Measurements from ENCODE around the gene MROH2A.

MROH2A gene

GRCh38 chr2:233839447-233839820, 61.3 kb downstream of the MROH2A start:
- DNase-seq: no peak

DNA sequence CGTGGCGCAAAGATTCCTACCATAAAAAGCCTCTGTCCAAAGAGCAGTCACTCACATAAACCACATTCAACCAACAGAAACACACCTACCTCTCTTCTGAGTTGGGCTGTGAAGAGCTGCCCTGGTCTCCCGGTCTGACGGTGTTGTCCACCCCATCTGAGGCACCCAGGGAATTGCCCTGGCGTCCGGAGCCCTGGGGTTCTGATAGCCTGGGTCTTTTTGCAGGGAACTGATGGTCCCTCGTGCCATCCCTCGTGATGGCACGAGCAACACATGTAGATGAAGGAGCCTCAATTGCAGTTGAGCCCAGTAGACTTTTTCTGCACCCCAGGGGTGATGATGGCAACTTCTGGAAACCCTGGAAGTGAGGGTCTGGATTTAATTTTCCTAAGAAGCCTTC, 62.4 kb downstream of the MROH2A start:
- no peak for DNase-seq

GRCh38 chr2:233841183-233841582, 63.1 kb downstream of the MROH2A start:
- DNase-seq: no peak

- no peak for DNase-seq
Observed at GRCh38 chr2:233844064-233844807, 66.1 kb downstream of the MROH2A start.

GRCh38 chr2:233844836-233845235, 66.7 kb downstream of the MROH2A start:
- DNase-seq: no peak

DNA sequence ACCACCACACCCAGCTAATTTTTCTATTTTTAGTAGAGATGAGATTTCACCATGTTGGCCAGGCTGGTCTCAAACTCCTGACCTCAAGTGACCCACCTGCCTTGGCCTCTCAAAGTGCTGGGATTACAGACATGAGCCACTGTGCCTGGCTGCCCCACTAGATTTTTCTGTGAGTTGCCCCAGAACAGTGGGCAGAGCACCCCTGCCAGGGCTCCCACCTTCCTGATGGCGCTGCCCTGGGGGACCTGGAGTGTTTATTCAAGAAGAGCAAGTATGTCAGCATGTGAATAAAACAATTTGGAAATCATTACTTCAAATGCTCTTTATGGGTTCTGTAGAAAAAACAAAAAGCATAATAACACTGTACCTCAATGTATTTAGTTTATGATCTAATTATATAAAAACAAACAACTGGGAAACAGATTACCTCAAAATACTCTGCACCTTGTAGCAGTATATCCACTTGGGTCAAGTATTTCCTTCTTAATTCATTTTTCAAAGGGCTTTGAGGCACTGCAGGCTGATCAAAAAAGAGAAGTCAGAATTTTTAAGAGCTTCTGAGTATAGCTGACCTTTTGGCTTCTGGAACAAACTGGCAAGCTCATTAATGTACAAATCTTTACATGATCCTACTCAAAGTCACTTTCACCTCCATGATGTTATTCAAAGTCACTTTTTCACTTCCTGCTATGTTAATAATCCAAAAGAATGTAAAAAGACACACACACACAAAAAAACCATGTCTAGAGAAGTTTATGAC, 67.4 kb downstream of the MROH2A start:
- DNase-seq: no peak

DNA sequence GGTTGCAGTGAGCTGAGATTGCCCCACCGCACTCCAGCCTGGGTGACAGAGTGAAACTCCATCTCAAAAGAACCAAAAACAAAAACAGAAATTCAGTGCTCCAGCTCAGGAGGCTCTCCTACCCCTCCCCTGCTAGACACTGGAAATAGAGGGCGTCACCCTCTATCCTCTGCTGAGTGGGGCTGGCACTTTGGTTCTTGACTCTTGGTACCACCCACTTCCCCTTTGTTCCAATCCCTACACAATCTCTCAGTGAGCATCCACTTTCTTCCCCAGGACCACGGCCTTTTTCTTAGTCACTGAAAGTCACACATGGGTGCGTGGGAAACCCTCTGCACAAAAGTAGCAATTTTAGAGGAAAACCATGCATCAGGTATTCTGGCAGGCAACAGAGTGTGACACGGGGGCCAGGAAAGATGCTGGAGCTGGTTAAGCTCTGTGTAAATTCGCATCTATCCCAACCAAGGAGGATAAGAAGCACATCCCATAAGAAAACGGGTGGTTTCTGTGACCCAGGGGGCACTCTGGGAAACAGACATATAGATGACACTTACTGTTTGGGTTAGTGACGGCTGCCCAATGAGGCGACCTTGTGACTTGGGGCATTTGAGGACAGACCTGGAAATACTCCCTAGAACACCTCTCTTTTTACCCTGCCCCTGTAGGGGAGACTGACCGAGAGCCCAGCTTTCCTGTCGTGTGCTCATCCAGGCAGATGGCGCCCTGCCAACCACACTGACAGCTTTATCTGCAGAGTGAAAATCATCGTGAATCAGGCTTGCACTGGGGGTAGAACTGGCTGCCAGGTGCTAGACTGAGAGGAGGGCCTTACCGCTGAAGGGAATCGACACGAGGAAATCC, 68.5 kb downstream of the MROH2A start:
- no peak for DNase-seq

GRCh38 chr2:233847248-233847898, 69.2 kb downstream of the MROH2A start:
- no peak for DNase-seq

DNA sequence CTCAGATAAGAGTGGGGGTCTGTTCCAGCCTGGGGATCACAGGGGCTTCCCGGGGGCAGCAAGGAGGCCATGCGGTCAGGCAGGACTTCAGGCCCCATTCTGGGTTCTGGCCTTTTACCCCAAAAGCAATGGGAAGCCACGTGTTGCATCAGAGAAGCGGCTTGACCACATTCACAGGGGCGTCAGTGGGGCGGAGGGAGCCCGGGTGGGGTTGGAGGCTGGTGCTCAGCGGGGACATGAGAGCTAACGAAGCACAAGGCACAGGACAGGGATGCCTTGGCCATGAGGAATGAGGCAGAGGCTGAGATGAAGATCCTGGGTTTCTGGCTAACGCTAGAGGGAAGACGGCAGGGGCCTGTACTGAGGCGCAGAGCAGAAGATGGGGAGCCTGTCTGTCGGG, 70.1 kb downstream of the MROH2A start:
- DNase-seq: no peak

DNA sequence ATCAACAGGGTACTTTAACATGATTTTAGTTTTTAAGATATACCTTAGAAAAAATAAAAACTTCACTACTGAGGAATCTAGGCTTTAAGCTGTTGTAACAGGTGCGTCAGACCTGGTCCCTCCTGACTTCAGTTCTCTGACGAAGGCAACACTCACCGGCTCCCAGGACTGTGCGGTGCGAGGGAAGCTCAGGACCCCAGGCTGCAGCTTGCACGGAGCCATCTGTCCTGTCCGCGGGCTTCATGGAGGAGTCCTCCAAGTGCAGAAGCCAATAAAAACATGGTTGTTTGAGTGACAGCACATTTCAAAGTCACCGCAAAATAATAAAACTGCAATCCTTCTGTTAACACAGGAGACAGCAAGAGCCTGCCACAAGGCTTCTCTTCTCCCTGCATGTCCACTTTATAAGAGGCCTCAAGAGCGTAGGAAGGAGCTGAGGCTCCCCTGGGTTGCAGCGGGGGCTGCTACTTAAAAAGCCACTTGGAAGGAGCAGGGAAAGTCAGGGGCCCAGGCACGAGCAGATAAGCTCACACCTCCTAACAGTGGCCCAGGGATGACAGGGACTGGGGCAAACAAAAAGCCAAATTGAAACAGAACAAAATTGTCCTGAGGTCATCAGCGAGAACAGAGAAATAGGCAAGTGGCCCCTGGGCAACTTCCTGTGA, 71.6 kb downstream of the MROH2A start:
- DNase-seq: no peak

DNA sequence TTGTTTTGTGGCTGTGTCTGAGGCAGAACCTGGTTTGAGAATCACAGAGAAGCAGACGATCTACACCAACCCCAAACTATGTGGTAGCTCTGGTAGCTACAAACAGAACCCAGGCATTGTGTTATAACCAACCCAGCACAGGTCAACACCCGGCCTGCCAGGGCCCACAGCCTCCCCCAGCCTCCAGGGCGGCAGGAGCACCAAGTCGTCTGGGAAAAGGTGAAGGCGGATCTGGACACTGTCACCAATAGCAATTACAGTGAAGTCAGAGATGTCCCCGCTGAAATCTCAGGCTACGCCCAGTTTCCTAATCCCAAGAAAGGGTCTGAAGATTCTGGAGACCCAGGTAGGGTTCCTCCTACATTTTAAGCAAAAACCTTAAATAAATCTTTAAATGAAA, 72.6 kb downstream of the MROH2A start:
- no peak for DNase-seq

GRCh38 chr2:233851169-233851568, 73.0 kb downstream of the MROH2A start:
- no peak for DNase-seq

DNA sequence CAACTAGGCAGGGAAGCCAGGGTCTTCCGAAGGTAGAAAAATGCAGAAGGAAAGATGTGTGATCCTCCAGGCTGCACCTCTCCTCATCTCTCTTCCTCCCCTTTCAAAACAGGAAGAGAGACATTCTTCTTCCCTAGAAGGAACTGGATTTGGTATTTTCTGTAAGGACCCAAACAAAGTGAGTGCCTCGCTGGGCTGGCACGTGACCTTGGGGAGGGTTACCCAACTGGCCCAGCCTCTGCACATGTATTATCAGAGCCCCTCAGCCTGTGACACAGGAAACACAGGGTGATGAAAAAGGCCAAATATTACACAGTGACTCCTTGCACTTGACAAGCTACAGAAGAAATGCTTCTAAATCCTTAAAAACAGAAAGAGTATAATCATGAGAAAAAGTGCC, 73.9 kb downstream of the MROH2A start:
- DNase-seq: no peak

DNA sequence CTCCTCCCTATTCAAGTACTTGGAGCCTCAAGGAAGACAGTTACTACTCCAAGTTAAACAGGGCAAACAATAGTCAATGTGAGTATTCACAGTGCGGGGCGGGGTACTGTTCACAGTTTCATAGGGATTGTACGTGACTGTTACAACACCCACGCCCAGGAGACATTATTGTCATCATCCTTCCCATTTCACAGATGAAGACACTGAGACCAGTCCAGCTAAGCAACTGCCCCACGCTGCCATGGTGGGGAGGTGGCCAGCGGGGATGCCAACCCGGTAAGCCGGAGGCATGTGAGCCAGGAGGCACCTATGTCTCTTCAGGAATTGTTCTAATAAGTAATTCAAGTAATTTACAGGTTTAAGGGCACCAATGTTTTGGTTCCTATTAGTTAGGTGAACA, 75.2 kb downstream of the MROH2A start:
- DNase-seq: no peak

DNA sequence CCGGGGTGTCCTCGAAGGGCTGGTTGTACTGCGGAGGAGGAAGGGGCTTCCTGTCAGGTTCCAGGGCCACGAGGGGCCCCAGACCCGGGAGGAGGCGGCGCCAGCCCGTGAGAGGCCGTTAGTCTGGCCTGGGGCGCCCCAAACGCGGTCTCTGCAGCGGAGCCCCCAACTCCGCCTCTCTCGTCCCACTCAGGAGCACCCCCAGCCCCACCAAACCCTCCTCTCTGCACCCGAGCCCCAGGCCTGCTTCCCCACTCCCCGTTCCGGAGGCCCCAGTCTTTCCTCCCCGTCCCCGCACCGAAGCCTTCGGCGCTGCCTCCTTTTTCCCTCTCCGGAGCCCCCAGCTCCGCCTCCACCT, 75.7 kb downstream of the MROH2A start:
- DNase-seq: no peak

DNA sequence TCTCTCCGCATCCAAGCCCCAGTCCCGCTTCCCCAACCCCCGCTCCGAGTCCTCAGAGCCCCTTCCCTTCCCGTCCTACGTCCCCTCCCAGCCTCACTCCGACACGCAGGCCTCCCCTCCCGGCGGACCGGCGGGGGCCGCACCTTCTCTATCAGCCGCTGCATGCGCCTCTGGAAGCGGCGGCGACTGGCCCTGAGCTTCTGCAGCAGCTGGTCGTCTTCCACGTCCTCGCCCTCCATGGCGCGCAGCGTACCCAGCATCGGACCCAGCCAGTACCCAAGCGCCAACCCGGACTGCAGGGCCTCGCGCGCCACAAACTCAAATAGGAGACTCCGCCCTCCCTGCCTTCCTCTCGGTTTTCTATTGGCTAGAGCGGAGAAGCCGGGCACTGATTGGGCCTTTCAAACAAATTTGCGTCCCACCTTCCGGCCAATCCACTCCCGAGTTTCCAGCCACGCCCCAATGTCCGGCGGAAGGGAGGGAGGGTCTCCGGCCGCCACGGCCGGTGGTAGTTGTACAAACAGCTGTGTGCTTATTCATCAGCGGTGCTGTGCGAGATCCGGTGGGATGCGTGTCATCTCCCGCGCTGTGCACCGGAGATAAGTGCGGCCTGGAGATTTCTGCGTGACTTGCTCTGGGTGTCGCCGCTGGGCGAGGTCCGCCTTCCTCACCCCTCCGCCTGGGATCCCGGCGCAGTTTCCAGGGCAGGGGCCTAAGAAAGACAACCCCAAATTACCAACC, 76.3 kb downstream of the MROH2A start, which contains the start of gene HJURP:
HJURP (minus strand) TSS at position 295 of the 741 bp plus-strand sequence; CDS start at position 260, 35 bp downstream.
- DNase-seq: peak; percentile 81 to 83

DNA sequence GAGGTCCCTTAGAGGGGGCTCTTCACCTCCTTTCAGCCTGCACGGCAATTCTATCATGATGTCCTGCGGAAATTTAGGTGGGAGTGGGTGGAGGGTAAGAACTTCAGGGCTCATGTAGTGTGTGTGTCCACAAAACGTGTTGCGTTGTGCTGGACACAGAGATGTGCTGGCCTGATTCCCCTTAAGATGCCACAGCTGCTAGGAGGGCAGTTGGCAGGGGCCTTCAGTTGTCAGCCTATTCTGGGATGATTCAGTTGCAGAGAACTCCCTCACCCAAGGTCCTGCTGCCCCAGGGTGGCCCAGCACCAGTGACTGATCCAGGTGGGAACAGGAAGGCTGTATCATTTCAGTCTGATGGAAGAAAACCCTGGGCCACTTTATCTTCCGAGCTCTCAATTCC, 77.2 kb downstream of the MROH2A start:
- DNase-seq: no peak

GRCh38 chr2:233856184-233856583, 78.1 kb downstream of the MROH2A start:
- DNase-seq: no peak

DNA sequence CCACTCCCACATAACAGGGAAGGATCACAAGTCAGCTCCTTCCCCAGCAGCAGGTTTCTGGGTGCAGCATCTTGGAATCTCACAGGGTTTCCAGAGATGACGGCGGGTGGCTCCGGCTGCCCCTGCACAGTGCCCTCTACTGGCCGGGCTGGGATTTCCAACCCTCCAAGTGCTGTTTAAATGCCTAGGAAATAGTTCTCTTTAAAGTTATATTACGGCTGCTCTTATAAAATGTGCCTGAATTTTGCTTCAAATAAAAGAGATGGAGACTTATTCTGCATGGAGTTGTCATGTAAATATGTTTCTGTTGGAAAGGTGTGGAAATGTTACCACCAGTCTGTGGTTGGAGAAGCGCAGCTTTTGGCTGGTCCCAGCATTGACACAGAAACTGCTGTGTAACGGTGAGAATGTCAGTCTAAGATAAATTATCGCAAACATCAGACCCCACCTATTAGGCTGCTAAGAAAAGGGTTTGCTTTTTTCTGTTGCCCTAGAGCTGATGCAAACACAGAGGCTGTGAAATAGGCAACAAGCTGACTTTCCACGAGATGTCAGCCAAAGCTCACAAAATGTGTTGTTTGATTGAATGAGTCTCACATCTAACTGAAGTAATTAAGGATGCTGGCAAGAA, 79.5 kb downstream of the MROH2A start:
- DNase-seq: peak; percentile 24 to 54

DNA sequence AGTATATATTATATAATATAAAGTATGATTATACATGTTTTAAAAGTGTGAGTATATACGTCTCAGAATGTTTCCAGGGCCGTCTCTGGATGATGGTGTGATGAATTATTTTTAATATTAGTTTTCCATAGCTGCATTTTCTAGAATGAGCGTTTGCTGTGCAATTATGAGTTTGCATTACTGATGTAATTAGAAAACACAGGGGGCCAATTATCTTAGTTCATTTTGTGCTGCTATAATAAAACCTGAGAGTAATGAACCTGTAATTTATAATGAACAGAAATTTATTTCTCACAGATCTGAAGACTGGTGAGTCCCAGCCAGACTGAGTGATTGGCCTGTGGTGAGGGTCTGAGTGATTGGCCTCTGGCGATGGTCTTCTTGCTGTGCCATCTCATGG, 80.2 kb downstream of the MROH2A start:
- no peak for DNase-seq

DNA sequence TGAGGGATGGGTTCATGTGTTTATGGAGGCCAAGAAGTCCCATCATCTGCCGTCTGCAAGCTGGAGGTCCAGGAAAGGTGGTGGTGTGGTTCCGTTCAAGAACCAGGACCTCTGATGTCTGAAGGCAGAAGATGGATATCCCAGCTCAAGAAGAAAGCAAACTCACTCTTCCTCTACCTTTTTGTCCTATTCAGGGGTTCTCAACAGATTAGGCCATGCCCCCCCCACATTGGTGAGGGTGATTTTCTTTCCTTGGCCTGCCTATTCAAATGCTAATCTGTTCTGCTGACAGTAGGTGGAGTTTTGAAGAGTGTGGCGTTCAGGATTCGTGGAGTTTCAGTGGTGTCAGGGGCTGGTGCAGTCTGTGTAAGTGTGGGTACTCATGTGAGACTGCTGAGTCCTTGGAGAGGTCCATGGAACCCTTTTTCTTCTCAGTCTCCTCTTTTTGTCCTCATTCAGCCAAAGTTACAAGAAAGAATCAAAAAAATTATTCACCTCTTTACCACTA, 84.2 kb downstream of the MROH2A start:
- DNase-seq: no peak

Measured in activated CD4-positive, alpha-beta T cell treated with anti-CD3 and anti-CD28 coated beads for 4 hours (primary cell).